CD1c-positive myeloid dendritic cell (primary cell): ENCODE measurements around the gene HENMT1.
A peak's percentile ranks its signal among the peaks of the same experiment; 100 is the strongest.
"Not testable (repeated sequence)": the region's sequence is repeated elsewhere in the genome, so short reads cannot be mapped to it uniquely, and the experiment has no call there.

ENCODE experiments used
- DNase-seq: peaks from one replicate; pipeline ENCODE4 v3.0.0-alpha.2; 2016; ENCODE audit errors: extremely low spot score

The HENMT1 gene

GRCh38 chr1:108671143-108671542 lies 10.2 kb upstream of the HENMT1 start:
- no peak for DNase-seq

- no peak for DNase-seq
These were observed 9.4 kb upstream of the HENMT1 start for GRCh38 chr1:108670131-108670773.

GRCh38 chr1:108669679-108670078 lies 8.8 kb upstream of the HENMT1 start:
- no peak for DNase-seq

- DNase-seq = no peak
These were observed 7.9 kb upstream of the HENMT1 start for GRCh38 chr1:108668777-108669176.

GRCh38 chr1:108667422-108667821 lies 6.5 kb upstream of the HENMT1 start:
- DNase-seq = not testable (repeated sequence)

- DNase-seq = no peak
These were observed 4.9 kb upstream of the HENMT1 start for GRCh38 chr1:108665771-108666170.

- DNase-seq = no peak
These were observed 4.2 kb upstream of the HENMT1 start for GRCh38 chr1:108665067-108665466.

GRCh38 chr1:108664481-108664880 lies 3.6 kb upstream of the HENMT1 start:
- DNase-seq = peak; percentile 14

- DNase-seq = no peak
These were observed 2.2 kb upstream of the HENMT1 start for GRCh38 chr1:108663074-108663473.

- no peak for DNase-seq
These were observed 3.4 kb downstream of the HENMT1 start for GRCh38 chr1:108657356-108658080.

- DNase-seq = no peak
These were observed 7.3 kb downstream of the HENMT1 start for GRCh38 chr1:108653431-108654105.

GRCh38 chr1:108646648-108647269 lies 14.1 kb downstream of the HENMT1 start:
- peak; percentile 91 for DNase-seq

GRCh38 chr1:108646265-108646647 lies 14.6 kb downstream of the HENMT1 start:
- DNase-seq = no peak

- no peak for DNase-seq
These were observed 15.2 kb downstream of the HENMT1 start for GRCh38 chr1:108645564-108646184.

GRCh38 chr1:108644984-108645383 lies 15.9 kb downstream of the HENMT1 start:
- peak; percentile 26 for DNase-seq

- DNase-seq = peak; percentile 75
These were observed 17.2 kb downstream of the HENMT1 start for GRCh38 chr1:108643492-108644335.

GRCh38 chr1:108640863-108641262 lies 20.0 kb downstream of the HENMT1 start:
- DNase-seq = not testable (repeated sequence)

- no peak for DNase-seq
These were observed 20.9 kb downstream of the HENMT1 start for GRCh38 chr1:108639899-108640560.

GRCh38 chr1:108636876-108637275 lies 24.0 kb downstream of the HENMT1 start:
- no peak for DNase-seq

- no peak for DNase-seq
These were observed 26.4 kb downstream of the HENMT1 start for GRCh38 chr1:108634521-108634920.

- no peak for DNase-seq
These were observed 32.2 kb downstream of the HENMT1 start for GRCh38 chr1:108628665-108629064.
